ENCODE data around the gene DNASE2B.
"Not testable (repeated sequence)": the region's sequence is repeated elsewhere in the genome, so short reads cannot be mapped to it uniquely, and the experiment has no call there.

Gene DNASE2B

GRCh38 chr1:84412316-84412942 is 14.1 kb downstream of the DNASE2B start:
- DNase-seq (ENCODE audit: low spot score): no peak

DNA sequence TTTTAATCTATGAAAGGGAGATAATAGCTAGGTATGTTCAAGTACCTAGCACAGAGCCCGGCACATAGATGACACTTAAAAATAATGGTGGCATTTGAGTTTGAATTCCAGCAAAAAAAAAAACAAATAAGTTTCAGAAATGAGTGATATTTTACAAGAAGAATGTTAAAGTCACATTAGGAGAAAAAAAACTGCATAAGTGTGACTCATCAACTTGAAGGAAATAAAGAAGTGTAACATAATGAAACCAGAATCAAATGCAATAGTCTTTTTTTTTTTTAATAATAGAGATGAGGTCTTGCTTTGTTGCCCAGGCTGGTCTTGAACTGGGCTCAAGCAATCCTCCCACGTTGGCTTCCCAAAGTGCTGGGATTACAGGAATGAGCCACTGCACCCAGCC is 17.1 kb downstream of the DNASE2B start:
- DNase-seq (ENCODE audit: low spot score): no peak

DNA sequence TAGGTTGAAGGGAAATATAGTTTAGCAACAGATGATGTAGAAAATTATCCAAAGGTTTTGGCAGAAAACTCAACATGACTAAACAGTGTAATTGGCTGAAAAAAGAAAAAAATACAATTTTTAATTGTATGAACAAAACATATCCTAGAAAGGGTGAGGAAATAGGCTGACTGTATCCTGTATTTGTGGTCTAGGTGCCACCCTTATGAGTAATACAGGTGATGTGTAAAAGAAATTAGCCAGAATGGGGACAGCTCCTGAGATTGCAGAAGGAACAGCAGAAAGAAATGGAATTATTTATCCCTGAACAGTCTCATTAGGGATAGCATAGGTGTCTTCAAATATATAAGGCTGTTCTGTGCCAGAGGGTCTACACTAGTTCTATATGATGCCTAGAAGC is 24.6 kb downstream of the DNASE2B start:
- DNase-seq (ENCODE audit: low spot score): no peak

DNA sequence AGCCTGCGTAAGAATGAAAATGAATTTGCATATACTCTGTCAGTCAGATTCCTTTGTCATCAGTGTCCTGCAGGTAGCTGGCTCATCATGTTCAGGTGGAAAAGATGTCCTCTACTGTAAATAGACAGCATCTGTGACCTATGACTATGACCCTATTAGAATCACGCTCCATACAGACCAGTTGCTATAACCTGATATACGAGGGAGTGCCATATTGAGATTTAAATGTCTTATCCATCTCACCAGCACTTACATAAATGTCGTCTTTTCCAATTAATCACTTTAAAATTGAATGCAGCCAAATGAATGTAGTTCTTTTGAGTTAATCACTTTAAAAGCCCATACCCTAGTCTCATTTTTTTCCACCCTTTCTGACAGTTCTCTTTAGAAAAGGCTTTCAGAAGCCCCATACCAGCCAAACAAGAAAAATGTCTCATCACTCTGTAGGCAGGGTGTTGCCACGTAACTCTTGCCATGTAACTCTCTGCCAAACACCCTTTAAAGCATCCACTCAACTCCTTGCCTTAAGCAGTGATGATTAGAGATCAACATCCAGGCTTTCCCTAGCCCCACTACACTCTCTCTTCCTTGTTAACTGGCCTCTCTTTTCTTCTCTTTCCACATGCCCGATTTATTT is 26.3 kb downstream of the DNASE2B start:
- no peak for DNase-seq (ENCODE audit: low spot score)

DNA sequence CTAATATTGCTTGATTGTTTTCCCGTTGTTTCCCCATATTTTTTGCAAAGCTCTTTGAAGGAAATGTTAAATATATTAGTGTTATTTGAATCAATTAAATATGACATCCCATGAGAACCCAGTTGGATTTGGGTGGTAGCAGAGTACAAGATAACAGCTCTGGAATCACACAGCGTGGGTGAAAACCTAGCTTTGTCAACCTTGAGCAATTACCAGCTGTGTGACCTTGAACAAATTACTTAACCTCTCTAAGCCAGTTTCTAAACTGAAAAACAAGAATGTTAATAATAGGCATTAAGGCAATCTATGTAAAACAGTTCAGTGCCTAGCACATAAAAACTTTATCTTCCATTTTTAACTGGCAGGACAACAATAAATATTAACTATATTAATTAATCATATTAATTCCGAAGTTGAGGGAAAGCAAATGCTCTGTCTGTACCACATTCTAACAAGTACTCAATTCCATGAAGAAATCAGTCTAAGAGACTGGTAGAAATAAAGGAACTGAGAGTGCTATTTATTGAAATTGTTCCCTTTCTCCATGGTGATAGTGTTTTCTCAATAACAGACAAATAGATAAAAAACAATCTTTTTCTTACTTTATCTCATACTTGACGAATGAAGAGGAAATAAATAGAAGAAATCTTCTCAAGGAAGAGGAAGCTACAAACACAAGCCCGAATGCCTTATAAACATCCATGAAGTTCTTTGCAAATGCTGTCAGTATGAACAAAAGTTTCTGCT is 27.0 kb downstream of the DNASE2B start:
- no peak for DNase-seq (ENCODE audit: low spot score)

GRCh38 chr1:84426376-84426775 is 28.1 kb downstream of the DNASE2B start:
- no peak for DNase-seq (ENCODE audit: low spot score)

GRCh38 chr1:84427250-84428188 is 29.2 kb downstream of the DNASE2B start:
- no peak for DNase-seq (ENCODE audit: low spot score)

DNA sequence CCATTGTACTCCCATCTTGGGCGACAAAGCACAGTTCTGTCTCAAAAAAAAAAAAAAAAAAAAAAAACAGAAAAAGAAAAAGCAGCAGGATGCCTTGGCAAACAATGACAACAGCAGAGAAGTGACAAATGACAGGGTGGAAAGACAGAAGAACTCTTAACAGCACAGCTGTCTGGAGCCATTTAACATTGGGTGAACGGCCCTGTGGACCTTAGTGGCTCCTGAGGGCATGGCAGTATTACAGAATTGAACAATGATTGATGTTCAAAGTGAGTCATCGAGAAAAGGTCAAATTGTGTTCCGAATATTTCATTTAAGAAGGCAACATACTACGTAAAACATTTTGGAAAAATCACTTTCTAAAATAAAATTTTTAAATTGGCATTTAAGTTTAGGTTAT is 30.0 kb downstream of the DNASE2B start:
- DNase-seq (ENCODE audit: low spot score): no peak

DNA sequence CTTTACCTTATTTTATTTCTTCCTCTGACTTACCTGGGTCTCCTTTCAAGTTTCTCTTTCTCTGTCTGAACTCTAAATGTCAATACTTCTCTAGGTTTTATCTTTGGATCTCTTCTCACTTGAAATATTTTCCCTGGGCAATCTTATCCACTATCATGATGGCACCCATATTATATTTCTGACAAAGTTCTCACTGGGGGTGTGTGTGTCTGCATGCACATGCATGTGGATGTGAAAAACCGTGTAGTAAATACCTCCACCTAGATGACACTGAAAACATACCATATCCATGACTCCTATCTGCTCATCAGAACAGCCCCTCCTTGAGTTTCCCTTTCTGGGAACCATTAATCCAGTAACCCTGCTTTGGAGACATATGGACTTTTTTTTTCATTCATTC is 30.9 kb downstream of the DNASE2B start:
- DNase-seq (ENCODE audit: low spot score): no peak

- no peak for DNase-seq (ENCODE audit: low spot score)
Observed at GRCh38 chr1:84430546-84430945, 32.3 kb downstream of the DNASE2B start.

DNA sequence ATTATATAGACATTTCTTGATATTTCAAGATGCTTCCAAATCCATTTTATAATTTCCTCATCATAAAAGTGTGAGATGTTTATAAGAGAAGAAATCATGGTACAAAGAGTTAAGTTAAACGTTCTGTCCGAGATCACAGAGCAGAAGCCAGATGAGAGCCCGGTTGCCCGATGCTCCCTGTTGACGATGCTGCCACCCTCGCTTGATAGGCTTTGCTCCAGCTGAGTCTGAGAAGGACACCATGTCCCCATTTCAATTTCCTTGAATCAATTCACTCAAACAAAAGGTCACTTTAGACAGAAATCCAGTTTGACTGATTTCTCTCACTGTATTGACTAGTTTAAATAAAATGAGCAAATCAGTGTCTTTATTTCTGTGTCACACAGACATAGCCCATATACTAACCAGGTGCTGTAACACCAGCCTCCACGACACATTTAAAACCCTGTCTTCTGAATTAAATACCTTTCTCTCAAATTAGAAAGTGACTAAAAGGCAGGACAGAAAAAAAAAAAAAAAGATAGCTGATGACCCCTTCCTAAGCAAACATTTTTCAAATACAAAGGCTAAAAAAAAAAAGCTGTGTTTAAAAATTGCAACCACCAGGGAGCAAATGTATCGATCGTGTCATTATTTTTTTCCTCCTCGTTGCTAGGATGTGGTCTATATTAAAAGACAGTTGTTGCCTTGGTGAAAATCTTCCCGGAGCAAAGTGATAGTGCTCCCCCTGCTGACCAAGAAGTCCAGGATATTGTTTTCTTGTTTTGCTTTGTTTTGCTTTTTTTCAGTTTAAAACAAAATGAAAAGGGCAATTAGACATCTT is 35.2 kb downstream of the DNASE2B start:
- peak; percentile 21 for DNase-seq (ENCODE audit: low spot score)

- no peak for DNase-seq (ENCODE audit: low spot score)
Observed at GRCh38 chr1:84434081-84434769, 35.9 kb downstream of the DNASE2B start.

DNA sequence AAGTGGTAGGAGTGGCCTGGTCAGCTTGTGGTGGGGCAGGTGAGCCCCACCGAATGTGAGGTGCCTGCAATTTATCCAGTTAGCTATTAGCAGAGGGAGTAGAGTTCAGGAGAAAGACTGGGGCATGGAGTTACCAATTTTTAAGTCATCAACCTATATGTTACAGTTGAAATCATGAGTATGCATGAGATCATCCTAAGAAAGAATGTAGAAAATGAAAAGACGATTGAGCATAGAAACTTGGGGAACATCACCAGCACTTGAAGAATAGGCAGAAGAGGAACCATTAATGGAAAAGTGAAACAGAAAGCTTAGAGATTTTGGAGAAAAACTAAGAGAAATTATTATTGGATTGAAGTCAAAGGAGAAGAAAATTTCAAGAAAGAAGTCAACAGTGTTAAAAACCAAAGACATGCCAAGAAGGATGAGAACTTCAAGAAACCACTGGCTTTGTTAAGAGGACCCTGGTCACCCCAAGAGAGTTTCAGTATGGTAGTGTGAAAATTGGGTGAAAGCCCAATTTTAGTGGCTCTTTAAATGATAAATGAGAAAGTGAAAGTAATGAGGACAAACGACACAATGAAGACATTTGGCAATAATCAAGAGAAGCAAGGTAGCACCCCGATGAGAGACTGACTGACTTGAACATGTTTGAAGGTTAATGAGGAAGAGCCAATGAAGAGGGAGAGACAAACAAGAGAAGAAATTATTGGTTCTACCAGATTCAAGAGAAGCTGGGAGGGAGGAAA is 36.7 kb downstream of the DNASE2B start:
- DNase-seq (ENCODE audit: low spot score): no peak

GRCh38 chr1:84436876-84437655 is 38.8 kb downstream of the DNASE2B start:
- DNase-seq (ENCODE audit: low spot score): peak; percentile 20

GRCh38 chr1:84442256-84442655 is 44.0 kb downstream of the DNASE2B start:
- DNase-seq (ENCODE audit: low spot score): peak; percentile 54

DNA sequence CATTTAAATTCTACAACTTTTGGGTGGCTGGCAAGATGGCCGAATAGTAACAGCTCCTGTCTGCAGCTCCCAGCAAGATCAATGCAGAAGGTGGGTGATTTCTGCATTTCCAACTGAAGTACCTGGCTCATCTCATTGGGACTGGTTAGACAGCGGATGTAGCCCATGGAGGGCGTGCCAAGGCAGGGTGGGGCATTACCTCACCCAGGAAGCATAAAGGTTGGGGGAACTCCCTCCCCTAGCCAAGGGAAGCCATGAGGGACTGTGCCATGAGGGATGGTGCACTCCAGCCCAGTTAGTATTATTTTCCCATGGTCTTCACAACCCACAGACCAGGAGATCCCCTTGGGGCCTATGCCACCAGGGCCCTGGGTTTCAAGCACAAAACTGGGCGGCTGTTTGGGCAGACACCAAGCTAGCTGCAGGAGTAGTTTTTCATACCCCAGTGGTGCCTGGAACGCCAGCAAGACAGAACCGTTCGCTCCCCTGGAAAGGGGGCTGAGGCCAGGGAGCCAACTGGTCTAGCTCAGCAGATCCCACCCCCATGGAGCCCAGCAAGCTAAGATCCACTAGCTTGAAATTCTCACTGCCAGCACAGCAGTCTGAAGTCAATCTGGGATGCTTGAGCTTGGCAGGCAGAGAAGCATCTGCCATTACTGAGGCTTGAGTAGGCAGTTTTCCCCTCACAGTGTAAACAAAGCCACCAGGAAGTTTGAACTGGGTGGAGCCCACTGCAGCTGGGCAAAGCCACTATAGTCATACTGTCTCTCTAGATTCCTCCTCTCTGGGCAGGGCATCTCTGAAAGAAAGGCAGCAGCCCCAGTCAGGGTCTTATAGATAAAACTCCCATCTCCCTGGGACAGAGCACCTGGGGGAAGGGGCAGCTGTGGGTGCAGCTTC is 44.7 kb downstream of the DNASE2B start:
- DNase-seq (ENCODE audit: low spot score): not testable (repeated sequence)

GRCh38 chr1:84448704-84449103 is 50.4 kb downstream of the DNASE2B start:
- not testable (repeated sequence) for DNase-seq (ENCODE audit: low spot score)

DNA sequence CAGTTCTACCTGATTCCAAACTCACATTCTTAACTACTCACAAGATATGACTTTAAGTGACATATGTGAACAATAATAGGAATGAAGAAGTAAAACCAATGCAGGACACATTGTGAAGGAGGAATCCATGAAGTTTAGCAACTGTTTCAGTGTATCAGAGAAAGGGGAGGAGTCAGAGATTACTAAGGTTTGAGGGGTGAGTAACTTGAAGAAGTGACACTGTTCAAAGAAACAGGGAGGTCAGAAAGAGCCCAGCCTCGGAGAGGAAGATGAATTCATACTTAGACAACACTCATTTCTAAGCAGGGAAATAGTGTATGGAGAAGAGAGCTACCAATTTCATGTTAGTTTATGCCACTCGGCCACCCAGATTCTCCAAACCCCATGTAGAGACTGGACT is 52.6 kb downstream of the DNASE2B start:
- DNase-seq (ENCODE audit: low spot score): no peak

Data from germinal center (tissue), 1 donor.